Suprapubic skin (tissue), 4 donors: ENCODE data around the gene COLEC11.

ENCODE experiments used
- CTCF ChIP-seq, 2 donors: fragments of 200-600 bp in 1 of 2; fragments of 450-650 bp in 1 of 2; sonication (generic) in 1 of 2; IDR thresholded peaks; one replicate each; pipeline ENCODE4 v1.5.1; 2016 to 2019; ENCODE audit warnings: antibody characterized with exemption in 2 of 2, mild to moderate bottlenecking in 1 of 2, moderate library complexity in 1 of 2
- EP300 ChIP-seq: sonication (generic); formaldehyde crosslinking; IDR thresholded peaks from one replicate; pipeline ENCODE4 v1.6.1; 2017; ENCODE audit warnings: antibody characterized with exemption
- POLR2A ChIP-seq, 2 donors: fragments of 450-650 bp; IDR thresholded peaks; one replicate each; pipeline ENCODE4 v1.6.1; 2017; ENCODE audit warnings: antibody characterized with exemption in 2 of 2, mild to moderate bottlenecking in 2 of 2, moderate library complexity in 2 of 2
- POLR2AphosphoS5 ChIP-seq, 3 donors: sonication (generic); formaldehyde crosslinking; IDR thresholded peaks; one replicate each; pipeline ENCODE4 v1.6.1; 2017; ENCODE audit warnings: antibody characterized with exemption in 3 of 3

- TF ChIP-seq CTCF (IDR thresholded peaks at IDR 0.05): no peak
- no peak for TF ChIP-seq POLR2A (IDR thresholded peaks at IDR 0.05)
- TF ChIP-seq POLR2AphosphoS5 (IDR thresholded peaks at IDR 0.05): no peak
- no peak for TF ChIP-seq EP300
Measured at GRCh38 chr2:3669656-3670055, 74.7 kb downstream of the COLEC11 start.
